MCF 10A (cell line): ENCODE measurements around the gene SEPTIN1. TPM values are rescaled to one million over a fixed set of nuclear protein-coding genes. Genes with fewer than 3 reads are reported as not detected.

ENCODE experiments used
- BruUV-seq: library from RNA; stranded (reverse); fragments of 400-500 nt; replicated peaks from 2 replicates; lab custom pipeline; 2021; lab: Mats Ljungman, UMichigan
- CTCF ChIA-PET: fragments of 300-600 bp; sonication (Branson Sonifier 250); formaldehyde crosslinking; extraction: SDS; loops from one replicate; lab custom pipeline; 2021; ENCODE audit warnings: antibody characterized with exemption, inconsistent platforms; lab: Yijun Ruan, JAX
- POLR2A ChIA-PET: fragments of 300-600, 350-650 bp; sonication (Branson Sonifier 250); formaldehyde crosslinking; extraction: SDS; loops from one replicate; lab custom pipeline; 2020; ENCODE audit warnings: antibody characterized with exemption, inconsistent platforms; lab: Yijun Ruan, JAX
- DNase-seq: peaks from one replicate; pipeline ENCODE4 v3.0.0-alpha.2; 2018; ENCODE audit not compliant: unreplicated experiment
- H3K27ac Mint-ChIP-seq: one replicate; pipeline ENCODE4 v1.8.0; 2022; ENCODE audit warnings: mild to moderate bottlenecking, low read depth, mixed read lengths; ENCODE audit not compliant: unreplicated experiment
- H3K27me3 Mint-ChIP-seq: one replicate; pipeline ENCODE4 v1.8.0; 2022; ENCODE audit warnings: mixed read lengths; ENCODE audit not compliant: insufficient read depth, unreplicated experiment
- H3K36me3 Mint-ChIP-seq: one replicate; pipeline ENCODE4 v1.8.0; 2022; ENCODE audit warnings: mild to moderate bottlenecking, moderate library complexity, mixed read lengths; ENCODE audit not compliant: insufficient read depth, unreplicated experiment
- H3K4me1 Mint-ChIP-seq: one replicate; pipeline ENCODE4 v1.8.0; 2022; ENCODE audit warnings: mixed read lengths; ENCODE audit not compliant: insufficient read depth, unreplicated experiment
- H3K4me3 Mint-ChIP-seq: one replicate; pipeline ENCODE4 v1.8.0; 2022; ENCODE audit warnings: mild to moderate bottlenecking, moderate library complexity, mixed read lengths; ENCODE audit not compliant: unreplicated experiment
- H3K9me3 Mint-ChIP-seq: one replicate; pipeline ENCODE4 v1.8.0; 2022; ENCODE audit warnings: mixed read lengths; ENCODE audit not compliant: unreplicated experiment
- intact Hi-C: fragments of 100-400 bp; cut with micrococcal nuclease; formaldehyde crosslinking; loops from 2 replicates; pipeline ENCODE4 v1.14.1; 2022
- total RNA-seq: library from RNA; stranded (reverse); gene quantifications from 2 replicates; pipeline ENCODE4 v1.2.3, GENCODE V29; 2022
- TF ChIP-seq, protein P1 (sequence below): fragments of 200-600 bp; IDR thresholded peaks from one replicate; pipeline ENCODE4 v1.8.0; 2022; ENCODE audit warnings: antibody characterized with exemption, mild to moderate bottlenecking; ENCODE audit not compliant: unreplicated experiment

SEPTIN1 gene
- total RNA-seq, 1 experiment from 2014 or later: 1.7 TPM

DNA sequence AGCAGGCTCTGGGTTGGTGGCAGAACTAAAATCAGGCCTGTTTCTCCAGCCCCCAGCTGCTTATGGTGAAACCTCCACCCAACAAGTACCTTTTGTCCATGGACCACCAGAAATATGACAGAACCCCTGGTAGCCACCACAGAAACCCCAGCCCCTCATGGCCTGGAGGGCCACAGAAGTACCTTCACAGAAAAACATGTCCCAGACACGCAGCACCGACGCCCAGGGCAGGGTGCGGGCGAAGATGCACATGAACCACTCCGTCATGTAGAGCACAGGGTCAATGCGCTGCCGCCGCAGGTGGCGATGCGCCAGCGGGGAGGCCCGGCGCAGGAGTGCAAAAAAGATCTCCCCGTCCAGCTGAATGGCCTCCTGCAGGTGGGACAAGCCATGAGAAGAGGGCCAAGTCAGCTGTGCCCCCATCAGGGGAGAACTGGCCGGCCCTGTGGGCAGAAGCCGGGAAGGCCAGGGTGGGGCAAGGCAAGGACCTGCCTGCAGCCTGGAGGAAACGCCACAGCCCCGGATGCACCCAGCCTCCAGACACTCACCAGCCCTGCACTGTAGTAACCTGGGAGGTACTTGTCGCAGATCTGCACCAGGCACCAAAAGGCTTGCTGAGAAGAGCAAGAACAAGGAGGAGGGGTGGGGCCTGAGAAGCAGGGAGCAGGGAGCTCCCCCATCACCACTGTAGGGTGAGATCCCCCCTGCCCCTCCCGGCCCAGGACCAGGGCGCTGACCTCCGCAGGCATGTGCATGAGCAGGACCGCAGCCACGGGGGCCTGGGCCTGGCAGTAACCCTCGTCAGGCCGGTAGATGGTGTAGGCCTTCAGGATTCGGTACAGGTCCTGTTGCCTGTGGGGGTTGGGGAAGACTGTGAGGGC, 23.1 kb downstream of the SEPTIN1 start:
- H3K4me1 Mint-ChIP-seq: peaks cover 19% of the 10 kb centered on the region
- TF ChIP-seq, protein P1, sequence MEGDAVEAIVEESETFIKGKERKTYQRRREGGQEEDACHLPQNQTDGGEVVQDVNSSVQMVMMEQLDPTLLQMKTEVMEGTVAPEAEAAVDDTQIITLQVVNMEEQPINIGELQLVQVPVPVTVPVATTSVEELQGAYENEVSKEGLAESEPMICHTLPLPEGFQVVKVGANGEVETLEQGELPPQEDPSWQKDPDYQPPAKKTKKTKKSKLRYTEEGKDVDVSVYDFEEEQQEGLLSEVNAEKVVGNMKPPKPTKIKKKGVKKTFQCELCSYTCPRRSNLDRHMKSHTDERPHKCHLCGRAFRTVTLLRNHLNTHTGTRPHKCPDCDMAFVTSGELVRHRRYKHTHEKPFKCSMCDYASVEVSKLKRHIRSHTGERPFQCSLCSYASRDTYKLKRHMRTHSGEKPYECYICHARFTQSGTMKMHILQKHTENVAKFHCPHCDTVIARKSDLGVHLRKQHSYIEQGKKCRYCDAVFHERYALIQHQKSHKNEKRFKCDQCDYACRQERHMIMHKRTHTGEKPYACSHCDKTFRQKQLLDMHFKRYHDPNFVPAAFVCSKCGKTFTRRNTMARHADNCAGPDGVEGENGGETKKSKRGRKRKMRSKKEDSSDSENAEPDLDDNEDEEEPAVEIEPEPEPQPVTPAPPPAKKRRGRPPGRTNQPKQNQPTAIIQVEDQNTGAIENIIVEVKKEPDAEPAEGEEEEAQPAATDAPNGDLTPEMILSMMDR: no peak
- peak overlapping the region; percentile 50 for H3K27ac Mint-ChIP-seq
- ChIA-PET POLR2A (interaction anchor here (8.1 kb wide), 1 partner anchor 8 kb away, joined by 132 read pairs; the partner anchor contains the start of gene TBC1D10B), CTCF (no interaction called here)
- no peaks in the 10 kb centered on the region for H3K9me3 Mint-ChIP-seq
- no peak overlapping the region for H3K4me3 Mint-ChIP-seq
- no TSS peak for BruUV-seq
- H3K27me3 Mint-ChIP-seq: no peaks in the 10 kb centered on the region
- intact Hi-C loops: no loop called here
- no peak for DNase-seq
- peaks cover 54% of the 10 kb centered on the region for H3K36me3 Mint-ChIP-seq

DNA sequence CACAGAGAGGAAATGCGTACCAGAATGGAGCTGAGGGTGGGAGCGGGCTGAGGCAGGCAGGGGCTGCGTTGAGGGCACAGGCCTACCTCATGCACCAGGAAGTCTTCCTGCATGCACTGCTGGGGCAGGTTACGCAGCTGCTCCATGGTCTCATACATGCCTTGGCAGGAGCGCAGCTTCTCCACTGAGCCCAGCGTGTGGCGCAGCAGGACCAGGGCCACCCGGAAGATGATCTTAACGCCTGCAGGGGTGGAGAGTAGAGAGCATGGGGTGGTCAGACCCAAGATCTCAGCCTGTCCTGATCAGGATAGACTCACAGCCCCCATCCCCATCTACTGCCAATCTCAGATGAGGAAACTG, 23.8 kb downstream of the SEPTIN1 start:
- TF ChIP-seq, protein P1: no peak
- intact Hi-C loops: no loop called here
- H3K27ac Mint-ChIP-seq: no peak overlapping the region
- H3K4me3 Mint-ChIP-seq: no peak overlapping the region
- H3K27me3 Mint-ChIP-seq: no peaks in the 10 kb centered on the region
- peaks cover 52% of the 10 kb centered on the region for H3K36me3 Mint-ChIP-seq
- BruUV-seq: no TSS peak
- CTCF ChIA-PET: no interaction called here
- H3K4me1 Mint-ChIP-seq: peaks cover 21% of the 10 kb centered on the region
- POLR2A ChIA-PET: interaction anchor here (8.1 kb wide), 1 partner anchor 9 kb away, joined by 132 read pairs; the partner anchor contains the start of gene TBC1D10B
- no peaks in the 10 kb centered on the region for H3K9me3 Mint-ChIP-seq
- DNase-seq: no peak

DNA sequence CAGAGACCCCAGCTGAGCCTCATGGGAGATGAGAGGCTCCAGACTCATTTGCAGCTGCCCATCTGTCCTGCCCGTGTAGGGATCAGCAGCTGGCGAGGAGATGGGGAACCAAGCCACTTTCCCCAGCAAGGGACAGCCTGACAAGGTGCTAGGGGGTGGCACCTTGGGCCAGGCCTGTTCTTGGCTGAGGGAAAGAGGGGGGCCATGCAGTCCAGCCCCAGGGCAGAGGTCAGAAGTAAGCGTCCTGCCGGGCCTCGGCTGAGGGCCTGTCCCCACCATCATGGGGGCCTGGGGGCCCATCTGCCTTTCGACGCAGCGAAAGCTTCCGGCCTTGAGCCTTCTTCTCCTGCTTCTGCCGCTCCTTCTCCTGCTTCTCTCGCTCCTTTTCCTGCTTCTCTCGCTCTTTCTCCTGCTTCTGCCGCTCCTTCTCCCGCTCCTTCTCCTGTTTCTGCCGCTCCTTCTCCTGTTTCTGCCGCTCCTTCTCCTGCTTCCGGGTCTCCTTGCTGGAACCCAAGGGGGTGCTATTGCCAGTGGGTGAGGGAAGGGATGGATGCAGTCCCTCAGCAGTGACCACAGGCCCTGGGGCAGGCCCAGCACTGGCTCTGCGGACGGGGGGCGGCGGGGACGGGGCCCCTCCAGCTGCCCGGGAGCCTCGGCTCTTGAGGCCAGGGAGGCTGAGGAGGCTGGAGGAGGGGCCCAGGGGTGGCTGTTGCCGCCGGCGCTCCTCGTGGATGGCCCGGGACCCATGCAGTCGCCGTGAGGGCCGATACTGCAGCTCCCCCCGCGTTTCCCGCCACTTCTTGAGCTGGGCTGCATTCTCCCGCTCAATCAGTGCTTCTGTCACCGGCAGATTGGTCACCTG, 24.4 kb downstream of the SEPTIN1 start:
- DNase-seq: no peak
- H3K9me3 Mint-ChIP-seq: no peaks in the 10 kb centered on the region
- intact Hi-C loops: no loop called here
- H3K4me1 Mint-ChIP-seq: peaks cover 23% of the 10 kb centered on the region
- H3K36me3 Mint-ChIP-seq: peaks cover 52% of the 10 kb centered on the region
- no peak overlapping the region for H3K4me3 Mint-ChIP-seq
- H3K27me3 Mint-ChIP-seq: no peaks in the 10 kb centered on the region
- no peak overlapping the region for H3K27ac Mint-ChIP-seq
- ChIA-PET POLR2A (interaction anchor here (1.8 to 8.1 kb wide), 3 partner anchors 9 to 22 kb away, joined by 8 to 132 read pairs (median 44); partner anchors contain the start of gene TBC1D10B), CTCF (interaction anchor here (0.6 kb wide), 1 partner anchor 557 kb away, joined by 4 read pairs; no protein-coding TSS in a partner anchor)
- BruUV-seq: no TSS peak
- TF ChIP-seq, protein P1: no peak
